Heart right ventricle (tissue), 16 donors: Measurements from ENCODE around the gene CNTNAP4. TPM values are rescaled to one million over a fixed set of nuclear protein-coding genes. Genes with fewer than 3 reads are reported as not detected.

Experiments used
- ATAC-seq, 8 donors: fragments of 200-7000 bp; cut with Tn5 transposase; one replicate each; pipeline ENCODE4 v1.9.1; 2020; ENCODE audit warnings: mild to moderate bottlenecking in 8 of 8, moderate library complexity in 8 of 8, moderate number of reproducible peaks in 1 of 8
- DNase-seq, 2 donors: peaks; one replicate each; pipeline ENCODE4 v3.0.0-alpha.2; 2020
- H3K27ac ChIP-seq, 10 donors: fragments of 200-600 bp; sonication (generic) in 2 of 10; one replicate each; pipeline versions ENCODE4 v1.5.0 to v1.8.0; 2020 to 2022; ENCODE audit warnings: mild to moderate bottlenecking in 3 of 10
- H3K27me3 ChIP-seq, 7 donors: fragments of 200-600 bp; one replicate each; pipeline ENCODE4 v1.8.0; 2021 to 2022; ENCODE audit warnings: mild to moderate bottlenecking in 2 of 7
- H3K36me3 ChIP-seq, 9 donors: fragments of 200-600 bp; sonication (generic) in 1 of 9; one replicate each; pipeline versions ENCODE4 v1.5.0 to v1.8.0; 2020 to 2022; ENCODE audit warnings: mild to moderate bottlenecking in 2 of 9
- H3K4me1 ChIP-seq, 9 donors: fragments of 200-600 bp; sonication (generic) in 1 of 9; one replicate each; pipeline versions ENCODE4 v1.5.0 to v1.8.0; 2020 to 2022; ENCODE audit warnings: mild to moderate bottlenecking in 4 of 9
- H3K4me3 ChIP-seq, 10 donors: fragments of 200-600 bp; sonication (generic) in 2 of 10; one replicate each; pipeline versions ENCODE4 v1.5.0 to v1.8.0; 2020 to 2022; ENCODE audit warnings: mild to moderate bottlenecking in 7 of 10, moderate library complexity in 2 of 10
- H3K9me3 ChIP-seq, 11 donors: fragments of 200-600 bp in 10 of 11; sonication (generic) in 2 of 11; one replicate each; pipeline versions ENCODE4 v1.5.0 to v1.8.0; 2013 to 2022; ENCODE audit warnings: mild to moderate bottlenecking in 2 of 11, control low read depth in 1 of 11, moderate library complexity in 1 of 11
- CTCF ChIP-seq, 9 donors: fragments of 200-600 bp; sonication (generic) in 2 of 9; IDR thresholded peaks; one replicate each; pipeline versions ENCODE4 v1.5.0 to v1.8.0; 2021 to 2022; ENCODE audit warnings: antibody characterized with exemption in 9 of 9, mild to moderate bottlenecking in 5 of 9, moderate library complexity in 1 of 9
- WGBS, 2 donors: extraction: QIAGEN DNeasy Blood & Tissue Kit; methylation state at CpG; one replicate each; pipeline ENCODE4 v1.1.7; 2013; ENCODE audit warnings: inconsistent platforms in 1 of 2; 5-methylcytosine and 5-hydroxymethylcytosine counted together
- intact Hi-C, 10 donors: fragments of 100-400 bp; cut with DNase I; formaldehyde crosslinking; loops; one replicate each; pipeline versions ENCODE4 v1.11.1 to v1.14.2; 2022
- polyA plus RNA-seq, 2 donors: library from polyadenylated mRNA; stranded (reverse); fragments of 200-250 nt; gene quantifications; one replicate each; pipeline ENCODE4 v1.2.3, GENCODE V29; 2013
- total RNA-seq, 10 donors: library from RNA; stranded (reverse); fragmentation: NEBNext Ultra II Directional in 3 of 10; extraction: Animal tissue kit (Norgen Biotek cat#: 25700) in 3 of 10; gene quantifications; one replicate each; pipeline versions ENCODE4 v1.2.1 to v1.2.4, GENCODE V29; 2021 to 2023
- donor health status: Arrhythmogenic right ventricular cardiomyopathy.
- donor health status: ischemic (EF 13 %, LVEDD 7.1; RV severe dilation, severe dysfunction).
- donor health status: healthy with polysubstance abuse.
- donor health status: DM: no; HTN: yes; CAD: no.
- donor health status: DM: no; HTN: no; CAD: no.
- donor health status: ischemic (EF 25% LVEDD 6.9; RV normal size, moderate dysfunction).
- donor health status: ischemic (EF 25% LVEDD 5.7; RV mildly dilated, moderate dysfunction).
- donor health status: healthy.
- donor health status: DM: yes; HTN: yes; CAD: no.
- donor health status: Ischemic cardiomyopathy.
- donor health status: ischemic (EF 35%, LVEDD 5.7; RV mildly dilated, moderate dysfunction).
- donor health status: nonischemic (EF 11% LVEDD 7.7; RV severe dilation, severe dysfunction).
- donor health status: DM: yes; HTN: yes; CAD: no.
- donor health status: PGD.
- donor health status: ischemic (EF 29% LVEDD 5.4; RV normal size, mild dysfunction).
- donor health status: nonischemic (EF 23%, LVEDD 6.1; RV moderate dilation, normal function).

Gene CNTNAP4
- total and polyA plus RNA-seq, 12 donors, result not detected

GRCh38 chr16:76579277-76579922, 302.2 kb downstream of the CNTNAP4 start:
- ATAC-seq (no peak), DNase-seq (no peak)
- Histone ChIP-seq H3K4me3 (no peak overlapping the region), H3K27me3 (no peaks in the 10 kb centered on the region), H3K4me1 (peaks cover 0 to 9% (median 0%) of the 10 kb centered on the region in 9 donors), H3K27ac (no peak overlapping the region), H3K36me3 (no peaks in the 10 kb centered on the region), H3K9me3 (no peaks in the 10 kb centered on the region)
- intact Hi-C loops, result loop anchor here in 1 of 10 donors (10.0 kb wide), 1 partner anchor 55 kb away; no protein-coding TSS in a partner anchor
- WGBS, 2 donors, result 85 to 87% methylated on average over 9 of the region's 9 CpGs
- TF ChIP-seq CTCF (IDR thresholded peaks at IDR 0.05), result no peak

GRCh38 chr16:76583466-76583865, 306.3 kb downstream of the CNTNAP4 start:
- Histone ChIP-seq H3K36me3 (no peaks in the 10 kb centered on the region), H3K27me3 (no peaks in the 10 kb centered on the region), H3K27ac (no peak overlapping the region), H3K9me3 (no peaks in the 10 kb centered on the region), H3K4me3 (no peak overlapping the region), H3K4me1 (peaks cover 0 to 9% (median 0%) of the 10 kb centered on the region in 9 donors)
- 22 to 38% methylated on average over 6 of the region's 6 CpGs for WGBS, 2 donors
- TF ChIP-seq CTCF (IDR thresholded peaks at IDR 0.05), result no peak
- intact Hi-C loops, result no loop called here
- DNase-seq (peak; percentile 6 to 12), ATAC-seq (no peak)

GRCh38 chr16:76583945-76584344, 306.7 kb downstream of the CNTNAP4 start:
- Histone ChIP-seq H3K36me3 (no peaks in the 10 kb centered on the region), H3K27me3 (no peaks in the 10 kb centered on the region), H3K4me1 (peaks cover 0 to 9% (median 0%) of the 10 kb centered on the region in 9 donors), H3K27ac (no peak overlapping the region), H3K9me3 (no peaks in the 10 kb centered on the region), H3K4me3 (no peak overlapping the region)
- DNase-seq (no peak), ATAC-seq (no peak)
- WGBS, 2 donors, result 69 to 74% methylated on average over 2 of the region's 2 CpGs
- intact Hi-C loops, result no loop called here
- TF ChIP-seq CTCF (IDR thresholded peaks at IDR 0.05), result no peak

GRCh38 chr16:76598498-76598897, 321.3 kb downstream of the CNTNAP4 start:
- no peak overlapping the region for H3K4me3 ChIP-seq
- TF ChIP-seq CTCF (IDR thresholded peaks at IDR 0.05), result no peak

More at GRCh38 chr16:76598498-76598897, 321.3 kb downstream of the CNTNAP4 start:
- Histone ChIP-seq H3K27me3 (no peaks in the 10 kb centered on the region), H3K27ac (no peak overlapping the region), H3K4me1 (no peaks in the 10 kb centered on the region), H3K36me3 (no peaks in the 10 kb centered on the region), H3K9me3 (no peaks in the 10 kb centered on the region)
- intact Hi-C loops, result no loop called here
- DNase-seq, result no peak
- WGBS, 2 donors, result 87 to 89% methylated on average over 7 of the region's 7 CpGs
- ATAC-seq, result no peak
